ENCODE results near the gene POLR1G.
"Not testable (repeated sequence)": the region's sequence is repeated elsewhere in the genome, so short reads cannot be mapped to it uniquely, and the experiment has no call there.

Gene POLR1G

DNA sequence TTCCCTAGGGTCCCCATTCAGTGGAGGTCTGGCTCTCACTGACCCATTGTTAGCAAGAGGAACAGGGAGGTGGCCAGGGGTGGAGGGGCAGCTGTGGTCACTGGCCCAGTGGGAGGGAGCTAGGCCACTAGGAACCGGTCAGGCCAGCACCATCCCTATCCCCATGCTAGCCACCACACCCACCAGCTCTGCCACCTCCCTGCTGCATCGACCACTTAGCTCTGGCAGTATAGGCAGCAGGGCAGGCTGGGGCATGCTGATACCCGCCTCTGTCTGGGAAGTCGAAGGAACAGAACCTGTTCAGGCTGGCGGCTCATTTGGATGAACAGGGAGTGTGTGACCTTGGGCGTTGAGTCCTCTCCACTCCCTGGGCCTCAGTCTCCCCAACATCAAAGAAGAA is 6.3 kb upstream of the POLR1G start:
- Histone ChIP-seq H3K27me3 (ENCODE audit: insufficient read depth, low read length) (no peaks in the 10 kb centered on the region), H3K27ac (ENCODE audit: low read depth, low read length) (no peak overlapping the region), H3K4me3 (ENCODE audit: low read depth, low read length) (no peak overlapping the region), H3K4me1 (ENCODE audit: control insufficient read depth, insufficient read depth, low read length, unreplicated experiment) (peaks cover 19% of the 10 kb centered on the region), H2AFZ (ENCODE audit: low read length, unreplicated experiment) (no peak overlapping the region), H3K36me3 (ENCODE audit: insufficient read depth, low read length) (no peaks in the 10 kb centered on the region), H3K79me2 (ENCODE audit: control insufficient read depth, insufficient read depth, low read length, unreplicated experiment) (peaks cover 21% of the 10 kb centered on the region)

DNA sequence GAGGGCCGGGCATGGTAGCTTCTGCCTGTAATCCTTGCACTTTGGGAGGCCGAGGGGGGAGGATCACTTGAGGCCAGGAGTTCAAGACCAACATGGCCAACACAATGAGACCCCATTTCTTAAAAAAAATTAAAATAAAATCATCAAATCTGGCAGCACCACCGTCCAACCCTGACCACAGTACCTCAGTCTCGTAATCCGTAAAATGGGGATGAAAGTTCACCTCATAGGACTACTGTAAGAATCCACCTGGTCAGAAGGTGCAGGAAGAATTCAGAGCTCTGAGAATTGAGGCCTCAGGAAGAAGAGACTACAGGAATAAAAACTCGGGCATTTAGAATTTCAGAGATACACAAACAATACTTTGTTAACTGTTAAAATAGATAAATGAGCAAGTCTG is 4.6 kb upstream of the POLR1G start:
- no peak overlapping the region for H2AFZ ChIP-seq (ENCODE audit: low read length, unreplicated experiment)
- no peaks in the 10 kb centered on the region for H3K36me3 ChIP-seq (ENCODE audit: insufficient read depth, low read length)
- H3K4me3 ChIP-seq (ENCODE audit: low read depth, low read length), result no peak overlapping the region
- peaks cover 19% of the 10 kb centered on the region for H3K4me1 ChIP-seq (ENCODE audit: control insufficient read depth, insufficient read depth, low read length, unreplicated experiment)
- peaks cover 21% of the 10 kb centered on the region for H3K79me2 ChIP-seq (ENCODE audit: control insufficient read depth, insufficient read depth, low read length, unreplicated experiment)
- H3K27ac ChIP-seq (ENCODE audit: low read depth, low read length), result no peak overlapping the region
- H3K27me3 ChIP-seq (ENCODE audit: insufficient read depth, low read length), result no peaks in the 10 kb centered on the region

DNA sequence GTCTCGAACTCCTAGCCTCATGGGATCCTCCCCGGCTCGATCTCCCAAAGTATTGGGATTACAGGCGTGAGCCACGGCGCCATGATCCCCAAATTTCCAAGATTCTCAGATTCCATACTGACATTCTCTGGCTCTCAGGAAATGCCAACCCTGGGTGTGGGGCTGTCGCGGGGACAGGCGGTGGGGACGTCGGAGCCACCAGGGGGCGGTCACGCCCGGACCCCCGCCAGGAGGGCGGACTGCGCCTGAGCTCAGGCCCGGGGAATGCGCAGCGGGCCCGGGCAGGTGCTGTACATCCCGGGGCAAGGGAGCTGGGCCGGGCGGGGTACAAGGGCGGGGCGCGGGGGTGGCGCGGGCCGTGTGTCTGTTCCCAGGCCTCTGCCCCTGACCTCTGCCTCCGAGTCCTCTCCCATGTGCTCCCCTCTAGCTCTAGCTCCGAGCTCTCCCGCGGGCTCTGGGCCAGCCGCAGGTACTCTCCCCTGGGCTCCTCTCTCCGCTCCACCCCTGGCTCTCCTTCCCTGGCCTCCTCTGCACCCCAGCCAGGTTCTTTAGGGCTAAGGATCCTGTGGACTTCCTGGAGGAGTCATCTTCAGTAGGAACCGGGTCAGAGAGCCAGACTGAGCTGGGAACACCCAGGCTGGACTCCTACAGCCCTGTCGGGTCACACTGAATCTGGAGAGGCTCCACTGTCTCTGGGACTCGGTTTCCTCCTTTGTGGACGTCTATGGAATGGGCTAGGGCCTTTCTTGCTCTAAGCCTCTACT is 4.0 kb upstream of the POLR1G start:
- Histone ChIP-seq H3K27ac (ENCODE audit: low read depth, low read length) (peak overlapping the region; percentile 14; the same call in 1 of the 2 replicates), H3K4me3 (ENCODE audit: low read depth, low read length) (peak overlapping the region; percentile 80), H3K4me1 (ENCODE audit: control insufficient read depth, insufficient read depth, low read length, unreplicated experiment) (peaks cover 19% of the 10 kb centered on the region), H3K36me3 (ENCODE audit: insufficient read depth, low read length) (no peaks in the 10 kb centered on the region), H3K27me3 (ENCODE audit: insufficient read depth, low read length) (no peaks in the 10 kb centered on the region), H2AFZ (ENCODE audit: low read length, unreplicated experiment) (no peak overlapping the region), H3K79me2 (ENCODE audit: control insufficient read depth, insufficient read depth, low read length, unreplicated experiment) (peaks cover 25% of the 10 kb centered on the region)

DNA sequence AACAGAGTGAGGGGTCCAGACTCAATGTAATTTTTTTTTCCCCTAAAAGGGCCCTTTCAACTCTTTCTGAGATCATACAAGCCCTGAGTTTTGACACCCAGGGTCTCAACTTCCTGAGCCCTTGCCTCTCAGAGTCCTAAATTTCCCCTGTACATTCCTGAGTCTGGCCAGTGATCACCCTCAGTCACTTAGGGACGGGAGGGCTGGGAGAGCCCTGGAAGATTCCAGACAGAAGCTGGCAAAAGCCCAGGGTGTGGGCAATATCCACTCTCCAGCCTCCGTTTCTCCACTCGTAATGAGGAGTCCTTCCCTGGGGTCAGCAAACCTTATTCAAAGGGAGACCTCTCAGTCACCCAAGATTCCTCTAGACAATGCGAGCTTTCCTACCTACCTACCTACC is 3.2 kb upstream of the POLR1G start:
- H3K4me1 ChIP-seq (ENCODE audit: control insufficient read depth, insufficient read depth, low read length, unreplicated experiment), result peaks cover 19% of the 10 kb centered on the region
- no peak overlapping the region for H2AFZ ChIP-seq (ENCODE audit: low read length, unreplicated experiment)
- H3K36me3 ChIP-seq (ENCODE audit: insufficient read depth, low read length), result no peaks in the 10 kb centered on the region
- H3K79me2 ChIP-seq (ENCODE audit: control insufficient read depth, insufficient read depth, low read length, unreplicated experiment), result peaks cover 27% of the 10 kb centered on the region
- H3K27me3 ChIP-seq (ENCODE audit: insufficient read depth, low read length), result no peaks in the 10 kb centered on the region
- H3K4me3 ChIP-seq (ENCODE audit: low read depth, low read length), result peak overlapping the region; percentile 80
- H3K27ac ChIP-seq (ENCODE audit: low read depth, low read length), result peak overlapping the region; percentile 14

DNA sequence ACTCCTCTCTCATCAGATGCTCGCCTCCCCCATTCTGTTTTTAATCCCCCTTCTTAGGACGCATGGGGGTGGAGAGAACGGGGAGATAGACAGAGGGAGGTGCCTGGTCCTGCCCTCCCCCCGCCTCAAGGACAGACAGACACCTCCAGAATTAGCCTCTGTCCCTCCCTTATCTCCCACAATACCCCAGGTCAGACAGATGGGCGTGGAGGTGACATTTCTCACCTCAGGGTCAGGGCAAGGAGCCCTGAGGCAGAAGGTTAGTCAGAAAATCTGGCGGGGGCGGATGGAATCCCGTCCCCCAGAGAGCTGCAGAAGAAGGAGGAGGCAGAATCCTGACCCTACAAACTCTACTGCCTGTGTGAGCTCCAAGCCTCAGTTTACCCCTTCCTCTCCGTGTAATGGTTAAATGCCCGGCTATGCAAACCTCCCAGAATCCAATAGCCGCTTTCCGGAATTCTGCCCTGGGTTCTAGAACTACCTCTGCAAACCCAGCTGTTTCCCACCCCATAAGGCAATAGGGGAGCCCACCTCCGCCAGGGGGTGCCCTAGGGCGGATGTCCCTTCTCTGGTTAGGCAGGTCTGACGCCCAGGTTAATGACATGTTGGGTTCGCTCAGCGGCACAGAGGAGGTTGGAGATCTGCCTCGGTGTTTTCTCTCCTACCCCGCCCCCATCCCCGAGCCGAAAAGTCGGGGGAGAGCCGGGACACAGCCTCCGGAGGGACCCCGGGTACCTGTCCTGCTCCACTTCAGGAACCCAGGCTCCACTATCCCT is 2.5 kb upstream of the POLR1G start:
- Histone ChIP-seq H3K4me3 (ENCODE audit: low read depth, low read length) (peak overlapping the region; percentile 80), H3K4me1 (ENCODE audit: control insufficient read depth, insufficient read depth, low read length, unreplicated experiment) (peaks cover 16% of the 10 kb centered on the region), H2AFZ (ENCODE audit: low read length, unreplicated experiment) (no peak overlapping the region), H3K27ac (ENCODE audit: low read depth, low read length) (peak overlapping the region; percentile 5; the same call in 1 of the 2 replicates), H3K36me3 (ENCODE audit: insufficient read depth, low read length) (no peaks in the 10 kb centered on the region), H3K27me3 (ENCODE audit: insufficient read depth, low read length) (no peaks in the 10 kb centered on the region), H3K79me2 (ENCODE audit: control insufficient read depth, insufficient read depth, low read length, unreplicated experiment) (peaks cover 27% of the 10 kb centered on the region)

DNA sequence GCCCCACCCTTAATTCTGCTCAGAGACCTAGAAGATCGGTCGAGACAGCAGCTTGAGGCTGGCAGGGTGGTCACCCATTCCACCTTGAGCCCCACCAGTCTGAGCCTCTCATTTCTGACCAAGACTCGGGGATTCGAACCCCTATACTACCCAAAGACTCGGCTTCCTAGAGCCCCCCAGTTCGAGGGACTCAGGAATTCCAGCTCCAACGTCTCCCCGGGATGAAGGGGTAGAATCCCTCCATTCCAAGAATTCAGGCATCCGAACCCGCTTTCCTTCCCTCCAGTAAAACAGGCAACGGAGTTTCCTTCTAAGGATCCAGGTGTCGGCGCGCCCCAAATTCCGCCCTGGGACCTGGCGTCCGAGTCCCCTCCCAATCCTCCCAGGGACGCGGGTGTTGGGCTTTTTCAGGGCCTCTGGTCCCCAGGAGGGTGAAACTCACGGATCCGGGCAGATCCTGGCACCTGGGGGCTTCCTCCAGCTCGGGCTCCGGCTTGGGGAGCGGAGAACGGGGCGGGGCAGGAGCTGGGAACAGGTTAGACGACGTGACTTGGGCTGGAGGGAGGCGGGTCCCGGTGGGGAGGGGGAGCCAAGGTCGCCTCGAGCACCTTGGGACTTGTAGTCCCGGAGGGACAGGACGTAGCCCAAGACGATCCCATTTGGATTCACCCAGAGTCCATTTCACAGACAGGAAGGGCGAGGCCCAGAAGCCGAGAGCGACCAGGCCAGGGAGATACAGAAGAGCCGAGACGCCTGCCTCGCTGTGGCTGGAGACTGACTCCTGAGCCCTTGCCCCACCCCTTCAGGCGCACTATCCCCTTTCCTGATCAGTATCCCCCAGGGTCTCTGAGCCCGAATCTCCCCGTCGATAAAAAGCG is 1.6 kb upstream of the POLR1G start, which contains the start of gene PPP1R13L:
Gene PPP1R13L (minus strand): TSS at position 513 of the 878 bp plus-strand sequence. CDS start 6,751 bp downstream, outside the sequence.
- peaks cover 16% of the 10 kb centered on the region for H3K4me1 ChIP-seq (ENCODE audit: control insufficient read depth, insufficient read depth, low read length, unreplicated experiment)
- H2AFZ ChIP-seq (ENCODE audit: low read length, unreplicated experiment), result no peak within 1 kb of the TSS
- H3K36me3 ChIP-seq (ENCODE audit: insufficient read depth, low read length), result no peaks in the 10 kb centered on the region
- peaks cover 27% of the 10 kb centered on the region for H3K79me2 ChIP-seq (ENCODE audit: control insufficient read depth, insufficient read depth, low read length, unreplicated experiment)
- H3K27ac ChIP-seq (ENCODE audit: low read depth, low read length), result peak within 1 kb of the TSS; percentile 86
- peak within 1 kb of the TSS; percentile 80 for H3K4me3 ChIP-seq (ENCODE audit: low read depth, low read length)
- H3K27me3 ChIP-seq (ENCODE audit: insufficient read depth, low read length), result no peaks in the 10 kb centered on the region

DNA sequence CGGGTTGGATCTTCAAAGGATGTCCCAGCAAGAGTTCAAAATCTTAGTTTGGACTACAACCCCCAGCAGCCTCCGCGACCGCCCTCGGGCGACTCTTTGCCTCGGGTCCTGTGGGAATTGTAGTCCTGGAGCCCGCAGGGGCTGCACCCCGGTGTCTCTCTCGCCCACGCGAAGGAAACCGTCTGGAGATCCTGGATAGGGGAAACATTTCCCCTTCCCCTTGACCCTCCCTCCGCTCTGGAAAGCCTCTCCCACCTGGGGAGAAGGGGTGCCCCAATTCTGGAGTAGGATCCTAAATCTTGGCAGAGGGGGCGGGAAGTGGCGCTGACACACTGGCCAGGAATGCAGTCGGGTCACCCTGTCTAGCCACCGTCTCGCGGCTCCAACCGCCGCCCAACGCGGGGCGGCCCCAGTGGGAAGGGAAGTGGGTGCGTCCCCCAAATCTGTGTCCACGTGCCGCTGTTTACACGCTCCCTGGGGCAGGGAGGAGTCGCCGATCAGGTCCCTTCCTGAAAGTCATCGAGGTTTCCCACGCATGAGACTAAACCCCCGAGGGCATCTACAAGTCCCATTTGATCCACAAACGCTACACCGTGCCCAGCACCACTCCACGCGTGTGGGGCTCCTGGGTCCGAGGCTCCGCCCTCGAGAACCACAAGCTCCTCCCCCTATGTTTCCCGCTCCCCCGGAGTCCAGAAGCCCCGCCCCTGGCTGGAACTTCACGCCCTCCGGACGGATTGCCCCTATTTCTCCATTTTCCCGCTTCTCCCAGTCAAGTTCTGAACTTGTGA is 814 bp upstream of the POLR1G start:
- H3K36me3 ChIP-seq (ENCODE audit: insufficient read depth, low read length), result no peaks in the 10 kb centered on the region
- H3K79me2 ChIP-seq (ENCODE audit: control insufficient read depth, insufficient read depth, low read length, unreplicated experiment), result peaks cover 27% of the 10 kb centered on the region
- H3K4me1 ChIP-seq (ENCODE audit: control insufficient read depth, insufficient read depth, low read length, unreplicated experiment), result peaks cover 16% of the 10 kb centered on the region
- H3K27ac ChIP-seq (ENCODE audit: low read depth, low read length), result peak overlapping the region; percentile 86
- H3K27me3 ChIP-seq (ENCODE audit: insufficient read depth, low read length), result no peaks in the 10 kb centered on the region
- H2AFZ ChIP-seq (ENCODE audit: low read length, unreplicated experiment), result no peak overlapping the region
- H3K4me3 ChIP-seq (ENCODE audit: low read depth, low read length), result peak overlapping the region; percentile 80

DNA sequence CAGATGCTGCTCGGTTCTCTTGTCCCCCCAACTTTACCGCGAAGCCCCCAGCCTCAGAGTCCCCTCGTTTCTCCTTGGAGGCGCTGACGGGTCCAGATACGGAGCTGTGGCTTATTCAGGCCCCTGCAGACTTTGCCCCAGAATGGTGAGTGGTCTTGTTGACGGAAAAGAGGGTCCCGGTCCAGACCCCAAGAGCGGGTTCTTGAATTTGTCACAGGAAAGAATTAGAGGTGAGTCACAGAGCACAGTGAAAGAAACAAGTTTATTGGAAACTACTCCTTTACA is 589 bp downstream of the POLR1G start:
- no peak overlapping the region for H3K27ac ChIP-seq (ENCODE audit: low read depth, low read length)
- no peaks in the 10 kb centered on the region for H3K36me3 ChIP-seq (ENCODE audit: insufficient read depth, low read length)
- H3K79me2 ChIP-seq (ENCODE audit: control insufficient read depth, insufficient read depth, low read length, unreplicated experiment), result peaks cover 25% of the 10 kb centered on the region
- no peaks in the 10 kb centered on the region for H3K27me3 ChIP-seq (ENCODE audit: insufficient read depth, low read length)
- no peak overlapping the region for H2AFZ ChIP-seq (ENCODE audit: low read length, unreplicated experiment)
- peaks cover 16% of the 10 kb centered on the region for H3K4me1 ChIP-seq (ENCODE audit: control insufficient read depth, insufficient read depth, low read length, unreplicated experiment)
- H3K4me3 ChIP-seq (ENCODE audit: low read depth, low read length), result peak overlapping the region; percentile 80

DNA sequence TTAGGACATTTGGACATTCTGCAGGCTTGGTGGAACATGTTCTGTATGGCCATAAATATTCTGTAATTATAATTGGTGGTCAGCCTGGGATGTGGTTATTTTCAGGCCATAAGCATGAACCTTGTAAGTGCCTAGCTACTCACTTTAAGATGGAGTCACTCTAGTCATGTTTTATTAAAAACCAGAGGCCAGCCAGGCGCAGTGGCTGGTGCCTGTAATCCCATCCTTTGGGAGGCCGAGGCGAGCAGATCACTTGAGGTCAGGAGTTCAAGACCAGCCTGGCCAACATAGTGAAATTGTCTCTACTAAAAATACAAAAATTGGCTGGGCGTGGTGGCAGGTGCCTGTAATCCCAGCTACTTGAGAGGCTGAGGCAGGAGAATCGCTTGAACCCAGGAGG is 1.1 kb downstream of the POLR1G start:
- not testable (repeated sequence) for H3K36me3 ChIP-seq (ENCODE audit: insufficient read depth, low read length); H3K27ac ChIP-seq (ENCODE audit: low read depth, low read length); H3K27me3 ChIP-seq (ENCODE audit: insufficient read depth, low read length); H2AFZ ChIP-seq (ENCODE audit: low read length, unreplicated experiment)
- peak overlapping the region; percentile 80 for H3K4me3 ChIP-seq (ENCODE audit: low read depth, low read length)
- peaks cover 15% of the 10 kb centered on the region for H3K4me1 ChIP-seq (ENCODE audit: control insufficient read depth, insufficient read depth, low read length, unreplicated experiment)
- H3K79me2 ChIP-seq (ENCODE audit: control insufficient read depth, insufficient read depth, low read length, unreplicated experiment), result peaks cover 19% of the 10 kb centered on the region

DNA sequence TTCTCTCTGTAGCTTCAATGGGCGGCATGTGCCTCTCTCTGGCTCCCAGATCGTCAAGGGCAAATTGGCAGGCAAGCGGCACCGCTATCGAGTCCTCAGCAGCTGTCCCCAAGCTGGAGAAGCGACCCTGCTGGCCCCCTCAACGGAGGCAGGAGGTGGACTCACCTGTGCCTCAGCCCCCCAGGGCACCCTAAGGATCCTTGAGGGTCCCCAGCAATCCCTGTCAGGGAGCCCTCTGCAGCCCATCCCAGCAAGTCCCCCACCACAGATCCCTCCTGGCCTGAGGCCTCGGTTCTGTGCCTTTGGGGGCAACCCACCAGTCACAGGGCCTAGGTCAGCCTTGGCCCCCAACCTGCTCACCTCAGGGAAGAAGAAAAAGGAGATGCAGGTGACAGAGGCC is 1.7 kb downstream of the POLR1G start:
- Histone ChIP-seq H3K36me3 (ENCODE audit: insufficient read depth, low read length) (no peaks in the 10 kb centered on the region), H3K27me3 (ENCODE audit: insufficient read depth, low read length) (no peaks in the 10 kb centered on the region), H3K79me2 (ENCODE audit: control insufficient read depth, insufficient read depth, low read length, unreplicated experiment) (peaks cover 18% of the 10 kb centered on the region), H3K4me3 (ENCODE audit: low read depth, low read length) (no peak overlapping the region), H3K4me1 (ENCODE audit: control insufficient read depth, insufficient read depth, low read length, unreplicated experiment) (peaks cover 9% of the 10 kb centered on the region), H3K27ac (ENCODE audit: low read depth, low read length) (no peak overlapping the region), H2AFZ (ENCODE audit: low read length, unreplicated experiment) (no peak overlapping the region)
